ENCODE data around the gene HDLBP. TPM values are rescaled to one million over a fixed set of nuclear protein-coding genes. Genes with fewer than 3 reads are reported as not detected.

Gene HDLBP
- total and polyA plus RNA-seq, 2 of the 4 experiments (the other 2 are of a cell fraction) = 648 to 1,165 TPM

DNA sequence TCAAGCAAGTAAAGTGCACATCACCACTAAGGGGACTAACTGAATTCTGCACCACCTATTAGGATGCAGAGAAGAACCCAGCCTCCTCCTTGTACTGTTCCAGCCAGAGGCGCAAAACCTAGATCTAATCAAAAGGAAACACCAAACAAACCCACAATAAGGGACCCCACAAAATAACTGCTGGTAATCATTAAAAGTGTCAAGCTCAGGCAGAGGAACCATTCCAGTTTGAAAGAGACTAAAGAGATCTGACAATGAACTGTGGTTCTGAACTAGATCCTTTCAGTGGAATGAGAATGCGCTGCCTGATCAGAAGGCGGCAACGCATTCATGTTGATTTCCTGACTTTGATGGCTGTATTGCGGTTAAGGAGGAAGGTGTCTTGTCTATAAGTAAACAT lies 16.8 kb downstream of the HDLBP start:
- Histone ChIP-seq H2BK120ac (ENCODE audit: low read depth, low read length) (no peak overlapping the region), H3K4me1 (ENCODE audit: control insufficient read depth, insufficient read depth, low read length) (no peaks in the 10 kb centered on the region), H3K56ac (ENCODE audit: extremely low read depth, insufficient read depth, low read length) (no peak overlapping the region), H3K9me1 (ENCODE audit: insufficient read depth, low read length) (peaks cover 21% of the 10 kb centered on the region), H4K5ac (ENCODE audit: low read depth, low read length) (no peak overlapping the region), H4K91ac (ENCODE audit: insufficient read depth, low read depth, low read length) (no peak overlapping the region), H3K14ac (replicated peaks; ENCODE audit: low read depth, low read length) (no peak overlapping the region), H2AK5ac (ENCODE audit: low read depth, low read length) (no peak overlapping the region), H4K20me1 (ENCODE audit: insufficient read depth, low read length) (peaks cover 87% of the 10 kb centered on the region), H3K4me2 (ENCODE audit: low read depth, low read length) (no peak overlapping the region), H3K36me3 (ENCODE audit: control insufficient read depth, insufficient read depth, low read length) (peaks cover 8% of the 10 kb centered on the region), H4K8ac (ENCODE audit: low read depth in 2 of 2, low read length in 2 of 2) (no peak overlapping the region), H2AK9ac (replicated peaks; ENCODE audit: low read depth, low read length, poor library complexity) (no peak overlapping the region), H3K4ac (ENCODE audit: low read depth, low read length) (no peak overlapping the region), H3K79me1 (ENCODE audit: low read depth in 1 of 2, low read length in 2 of 2) (peaks cover 17 to 68% of the 10 kb centered on the region in 2 experiments; a peak in 3 of 4 replicates), H3K18ac (ENCODE audit: low read depth, low read length) (no peak overlapping the region), H2BK20ac (ENCODE audit: low read depth, low read length) (no peak overlapping the region), H2BK5ac (ENCODE audit: low read depth, low read length, poor library complexity, severe bottlenecking) (no peak overlapping the region), H3K9ac (ENCODE audit: low read depth, low read length) (no peak overlapping the region), H2AFZ (replicated peaks; ENCODE audit: low read length, poor library complexity) (no peak overlapping the region), H3K27me3 (ENCODE audit: control insufficient read depth, insufficient read depth, low read length) (no peaks in the 10 kb centered on the region), H3K27ac (ENCODE audit: insufficient read depth, low read length) (no peak overlapping the region), H2BK15ac (ENCODE audit: low read depth, low read length) (no peak overlapping the region), H3K9me3 (ENCODE audit: control insufficient read depth, insufficient read depth, low read length) (no peaks in the 10 kb centered on the region), H3K23ac (ENCODE audit: low read depth, low read length) (no peak overlapping the region), H3K4me3 (ENCODE audit: insufficient read depth, low read depth, low read length) (no peak overlapping the region)
- no peak for DNase-seq
- BruUV-seq (replicated peaks) = no TSS peak
- TF ChIP-seq, protein P1, sequence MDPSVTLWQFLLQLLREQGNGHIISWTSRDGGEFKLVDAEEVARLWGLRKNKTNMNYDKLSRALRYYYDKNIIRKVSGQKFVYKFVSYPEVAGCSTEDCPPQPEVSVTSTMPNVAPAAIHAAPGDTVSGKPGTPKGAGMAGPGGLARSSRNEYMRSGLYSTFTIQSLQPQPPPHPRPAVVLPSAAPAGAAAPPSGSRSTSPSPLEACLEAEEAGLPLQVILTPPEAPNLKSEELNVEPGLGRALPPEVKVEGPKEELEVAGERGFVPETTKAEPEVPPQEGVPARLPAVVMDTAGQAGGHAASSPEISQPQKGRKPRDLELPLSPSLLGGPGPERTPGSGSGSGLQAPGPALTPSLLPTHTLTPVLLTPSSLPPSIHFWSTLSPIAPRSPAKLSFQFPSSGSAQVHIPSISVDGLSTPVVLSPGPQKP (IDR thresholded peaks at IDR 0.05; ENCODE audit: borderline replicate concordance, low read depth, low read length) = no peak
- TF ChIP-seq MAZ (IDR thresholded peaks at IDR 0.05; ENCODE audit: borderline replicate concordance, low read depth, low read length) = no peak
- TF ChIP-seq NFE2L2 (IDR thresholded peaks at IDR 0.05; ENCODE audit: low read depth, low read length) = no peak
- TF ChIP-seq RCOR1 (IDR thresholded peaks at IDR 0.05; ENCODE audit: insufficient replicate concordance, low read length) = no peak
- TF ChIP-seq USF2 (IDR thresholded peaks at IDR 0.05; ENCODE audit: low read depth, low read length) = no peak
- no peak for TF ChIP-seq POLR2A (IDR thresholded peaks at IDR 0.05; ENCODE audit: low read depth, low read length)
- no peak for TF ChIP-seq FOS (IDR thresholded peaks at IDR 0.05; ENCODE audit: low read depth, low read length)
- no peak for TF ChIP-seq SMC3 (IDR thresholded peaks at IDR 0.05; ENCODE audit: low read depth, low read length)
- no peak for TF ChIP-seq RAD21 (IDR thresholded peaks at IDR 0.05; ENCODE audit: low read length)
- no peak for TF ChIP-seq BHLHE40 (IDR thresholded peaks at IDR 0.05; ENCODE audit: low read depth, low read length)
- ATAC-seq (ENCODE audit: low read depth) = no peak
- no CpG with 5 or more reads among the region's 5 CpGs for WGBS, 2 experiments (ENCODE audit: extremely low coverage in 2 of 2, insufficient read length in 1 of 2)
- dilution Hi-C loops (cut with HindIII; ENCODE audit: low sequenced_read_pairs, unreplicated experiment) = no loop called here
- intact Hi-C loops (cut with micrococcal nuclease) = no loop called here
- ChIA-PET POLR2A (ENCODE audit: unreplicated experiment) (no interaction called here), CTCF (interaction anchor here (0.8 kb wide), 1 partner anchor 9 kb away, joined by 4 read pairs; no protein-coding TSS in a partner anchor)
- in situ Hi-C loops (cut with MboI; ENCODE audit: low sequenced_read_pairs) = no loop called here
